HG02759 (cell line): Measurements from ENCODE around the gene NBAS.
"Not testable (repeated sequence)": the region's sequence is repeated elsewhere in the genome, so short reads cannot be mapped to it uniquely, and the experiment has no call there.

Experiments used
- ATAC-seq: cut with Tn5 transposase; IDR thresholded peaks from one replicate; pipeline ENCODE4 v1.9.1; 2021; ENCODE audit warnings: mild to moderate bottlenecking, moderate library complexity; ENCODE audit not compliant: unreplicated experiment

The NBAS gene

DNA sequence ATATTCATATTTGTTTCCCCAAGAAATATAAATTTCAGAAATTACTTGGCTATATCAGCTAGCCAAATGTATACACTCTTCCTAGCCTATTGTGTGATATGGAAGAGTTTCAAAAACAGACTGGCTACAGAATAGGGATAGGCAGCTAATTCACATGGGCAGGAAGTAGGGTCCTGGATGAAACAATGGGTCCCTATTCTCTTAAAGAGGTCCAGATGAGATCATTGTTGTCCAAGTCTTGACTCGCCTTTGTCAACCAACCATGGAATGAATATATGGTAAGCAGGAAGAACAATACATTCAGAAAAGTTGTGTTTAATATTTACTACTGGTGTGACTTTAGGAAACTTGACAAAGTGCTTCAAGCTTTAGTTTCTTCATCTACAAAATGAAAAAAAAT is 319.9 kb downstream of the NBAS start:
- ATAC-seq: no peak

DNA sequence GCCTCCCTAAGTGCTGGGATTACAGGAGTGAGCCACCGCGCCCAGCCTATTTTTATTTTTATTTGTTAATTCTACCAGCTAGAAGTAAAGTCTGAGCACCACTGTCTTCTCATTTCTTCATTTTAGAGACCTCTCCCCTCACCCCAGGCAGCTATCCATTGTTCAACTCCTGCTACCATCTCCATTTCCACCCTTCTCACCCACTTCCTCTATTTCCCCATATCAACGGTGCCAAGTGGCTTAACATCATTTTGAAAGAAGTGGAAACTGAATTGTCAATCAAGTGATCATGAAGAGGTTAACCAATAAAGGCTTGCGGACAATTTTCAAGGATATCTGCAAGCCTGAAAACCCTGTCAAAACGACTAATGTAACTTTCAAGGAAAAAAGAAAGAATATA is 323.1 kb downstream of the NBAS start:
- ATAC-seq: no peak

DNA sequence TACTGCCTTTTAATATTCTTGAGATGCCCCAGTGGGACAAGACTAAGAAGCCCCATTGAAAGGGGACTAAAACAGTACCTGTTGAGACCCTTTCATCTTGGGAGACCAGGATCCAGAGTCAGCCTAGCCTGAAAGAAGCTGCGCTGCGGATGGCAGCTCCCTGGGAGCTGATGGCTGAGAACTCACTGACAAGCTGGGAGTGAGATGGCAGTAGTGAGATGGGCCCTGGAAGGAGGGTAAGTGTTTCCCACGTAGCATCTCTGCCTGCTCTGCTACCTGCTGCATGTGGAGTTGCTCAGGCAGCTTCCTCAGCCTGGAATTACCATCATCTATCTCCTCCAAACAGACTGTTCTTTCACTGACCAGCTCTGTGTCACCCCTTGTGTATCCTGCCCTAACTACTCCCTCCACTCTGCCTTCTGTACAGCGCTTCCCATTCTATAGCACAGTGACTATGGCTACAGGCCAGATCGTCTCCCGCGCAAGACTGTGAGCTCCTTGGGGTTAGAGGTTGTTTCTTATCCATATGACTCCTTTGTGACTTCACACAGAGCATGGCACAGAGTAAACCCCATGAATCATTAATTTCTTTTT is 330.4 kb downstream of the NBAS start:
- no peak for ATAC-seq

DNA sequence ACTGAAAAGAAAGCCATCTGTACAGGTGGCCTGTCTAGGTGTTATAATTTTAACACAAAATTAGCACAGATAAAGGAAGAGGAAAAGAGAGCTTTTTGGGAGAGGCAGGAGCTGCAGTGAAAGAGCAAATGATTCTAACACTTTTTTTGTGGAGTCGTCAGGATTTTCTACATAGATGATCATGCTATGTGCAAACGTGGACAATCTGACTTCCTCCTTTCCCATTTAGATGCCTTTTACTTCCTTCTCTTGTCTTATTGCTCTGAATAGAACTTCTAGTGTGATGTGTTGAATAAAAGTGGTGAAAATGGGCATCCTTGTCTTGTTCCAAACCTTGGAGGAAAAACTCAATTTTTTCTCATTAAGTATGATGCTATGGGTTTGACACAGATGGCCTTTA is 334.5 kb downstream of the NBAS start:
- no peak for ATAC-seq

DNA sequence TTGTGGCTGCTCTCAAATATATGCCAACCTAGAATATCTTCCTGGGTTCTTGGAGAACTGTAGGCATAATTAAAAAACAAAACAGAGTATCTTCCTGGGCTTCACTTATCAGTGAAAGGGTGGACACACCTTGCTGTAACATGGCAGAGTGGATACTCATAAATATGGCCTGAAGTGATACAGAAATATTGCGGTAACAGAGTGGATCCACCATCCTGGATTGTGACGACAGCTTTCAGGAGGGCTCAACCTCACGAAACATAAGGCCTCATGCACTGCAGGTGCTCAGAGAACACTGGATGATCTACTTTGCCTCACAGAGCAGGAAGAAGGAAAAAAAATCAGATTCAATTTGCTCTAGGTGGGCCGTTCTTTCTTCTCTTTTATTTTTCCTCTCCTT is 336.0 kb downstream of the NBAS start:
- ATAC-seq: no peak

DNA sequence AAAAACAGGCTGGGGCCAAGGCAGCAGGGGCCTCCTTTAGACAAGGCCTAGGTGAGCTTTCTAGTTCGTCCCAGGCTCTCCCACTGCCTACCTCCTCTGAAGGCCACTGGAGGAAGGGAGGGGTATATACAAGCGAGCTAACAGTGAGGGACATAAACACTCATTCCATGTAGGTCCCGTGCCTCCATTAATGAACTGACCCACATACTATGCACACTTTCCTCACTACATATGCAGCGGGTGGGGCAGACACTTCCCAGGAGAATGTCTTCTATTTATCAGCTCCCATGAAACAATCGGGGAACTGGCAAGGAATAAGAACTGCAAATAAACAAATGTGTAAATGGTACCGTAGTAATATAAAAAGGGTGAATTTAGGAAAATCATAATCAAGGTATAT is 336.5 kb downstream of the NBAS start:
- no peak for ATAC-seq

DNA sequence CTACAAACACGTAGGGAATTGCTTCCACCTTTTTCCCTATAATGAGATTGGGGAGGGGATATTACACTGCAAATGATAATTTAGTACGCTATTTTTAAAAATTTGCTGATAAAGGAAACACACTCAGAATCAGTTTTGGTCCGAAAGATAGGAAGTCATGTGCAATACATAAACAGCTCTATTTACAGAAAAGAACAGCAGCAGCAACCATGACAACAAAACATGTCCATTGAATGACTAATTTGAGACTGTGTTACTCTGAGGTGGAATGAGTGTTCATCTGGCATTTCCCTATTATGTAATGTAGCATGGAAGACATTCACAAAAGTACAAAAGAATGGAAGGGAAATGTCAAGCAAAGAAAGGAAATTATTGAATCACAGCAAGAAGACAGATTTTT is 337.2 kb downstream of the NBAS start:
- ATAC-seq: no peak

DNA sequence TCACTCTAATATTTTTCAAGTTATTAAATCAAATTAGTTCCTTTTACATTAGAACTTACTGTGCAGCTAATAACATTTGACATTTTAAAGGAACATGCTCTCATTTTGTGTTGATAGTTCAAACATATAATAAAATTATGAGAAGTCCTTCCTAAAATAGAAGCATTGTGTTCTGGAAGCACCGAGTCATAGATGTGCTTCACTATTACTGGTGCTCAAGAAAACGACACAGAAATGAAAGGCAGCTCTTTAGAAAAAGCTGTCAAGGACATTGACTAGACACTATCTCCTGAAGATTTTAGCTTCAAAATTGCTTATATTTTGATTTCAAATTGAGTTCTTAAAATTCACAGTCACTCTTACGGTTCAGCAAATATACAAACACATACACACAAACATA is 338.3 kb downstream of the NBAS start:
- ATAC-seq: no peak

DNA sequence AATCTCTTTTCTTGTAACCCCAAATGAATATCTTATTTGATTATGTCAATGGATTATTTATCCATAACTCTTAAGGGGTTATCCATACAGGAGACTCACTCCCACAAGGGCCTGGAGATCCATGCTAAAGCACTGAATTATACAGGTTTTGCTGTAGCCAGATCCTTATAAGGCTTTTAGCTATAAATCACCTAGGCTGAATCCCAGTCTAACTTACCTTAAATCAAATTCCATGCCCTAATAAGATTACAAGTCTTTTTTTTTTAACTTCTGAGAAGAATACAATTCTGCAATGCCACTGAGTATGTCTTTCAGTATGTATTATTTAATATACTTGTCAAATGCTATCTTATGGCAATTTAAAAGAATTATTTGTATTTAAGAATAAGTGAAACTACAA is 340.5 kb downstream of the NBAS start:
- ATAC-seq: no peak

DNA sequence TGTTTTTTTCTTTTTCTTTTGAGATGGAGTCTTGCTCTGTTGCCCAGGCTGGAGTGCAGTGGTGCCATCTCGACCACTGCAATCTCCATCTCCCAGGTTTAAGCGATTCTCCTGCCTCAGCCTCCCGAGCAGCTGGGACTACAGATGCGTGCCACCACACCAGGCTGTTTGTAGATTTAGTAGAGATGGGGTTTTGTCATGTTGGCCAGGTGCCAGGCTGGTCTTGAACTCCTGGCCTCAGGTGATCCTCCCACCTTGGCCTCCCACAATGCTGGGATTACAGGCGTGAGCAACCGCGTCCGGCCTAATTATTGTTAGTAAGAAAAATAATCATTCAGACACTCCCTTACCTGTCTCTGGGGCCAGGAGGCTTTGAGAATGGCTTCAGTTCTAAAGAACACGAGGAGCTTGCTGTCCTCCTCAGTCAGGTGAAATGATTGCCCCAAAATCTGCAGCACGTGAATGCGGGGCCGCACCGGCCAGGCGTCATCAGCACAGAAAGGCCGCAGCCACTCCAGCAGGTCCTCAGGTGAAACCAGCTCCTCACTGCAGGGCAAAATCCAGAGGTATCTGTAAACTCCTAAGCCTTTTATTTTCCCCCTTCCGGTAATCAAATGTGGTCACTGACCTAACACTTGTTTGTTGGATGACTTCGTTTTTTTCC is 342.6 kb downstream of the NBAS start:
- ATAC-seq: no peak

DNA sequence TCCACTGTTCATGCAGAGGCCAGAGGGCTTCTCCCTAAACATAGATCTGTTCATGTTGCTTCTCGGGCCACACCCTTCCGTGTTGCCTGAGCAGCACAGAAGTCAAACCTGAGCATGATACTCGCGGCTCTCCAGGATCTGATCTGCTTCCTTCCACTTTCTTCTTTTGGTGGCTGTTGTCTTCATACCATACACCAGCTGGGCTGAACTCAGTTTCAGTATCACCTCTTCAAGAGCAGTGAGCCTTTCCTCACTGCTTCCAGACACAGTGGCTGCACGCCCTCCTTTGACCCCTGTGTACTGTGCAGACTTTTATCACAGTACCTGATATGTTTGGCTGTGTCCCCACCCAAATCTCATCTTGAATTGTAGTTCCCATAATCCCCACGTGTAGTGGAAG is 348.9 kb downstream of the NBAS start:
- ATAC-seq: no peak

DNA sequence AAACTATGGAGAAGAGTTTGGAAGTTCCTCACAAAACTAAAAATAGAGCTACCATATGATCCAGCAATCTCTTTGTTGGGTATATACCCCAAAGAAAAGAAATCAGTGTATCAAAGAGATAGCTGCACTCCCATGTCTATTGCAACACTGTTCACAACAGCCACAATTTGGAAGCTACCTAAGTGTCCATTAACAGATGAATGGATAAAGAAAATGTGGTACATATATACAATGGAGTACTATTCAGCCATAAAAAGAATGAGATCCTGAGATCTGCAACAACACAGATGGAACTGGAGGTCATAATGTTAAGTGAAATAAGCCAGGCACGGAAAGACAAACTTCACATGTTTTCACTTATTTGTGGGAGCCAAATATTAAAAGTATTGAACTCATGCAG is 350.6 kb downstream of the NBAS start:
- not testable (repeated sequence) for ATAC-seq

DNA sequence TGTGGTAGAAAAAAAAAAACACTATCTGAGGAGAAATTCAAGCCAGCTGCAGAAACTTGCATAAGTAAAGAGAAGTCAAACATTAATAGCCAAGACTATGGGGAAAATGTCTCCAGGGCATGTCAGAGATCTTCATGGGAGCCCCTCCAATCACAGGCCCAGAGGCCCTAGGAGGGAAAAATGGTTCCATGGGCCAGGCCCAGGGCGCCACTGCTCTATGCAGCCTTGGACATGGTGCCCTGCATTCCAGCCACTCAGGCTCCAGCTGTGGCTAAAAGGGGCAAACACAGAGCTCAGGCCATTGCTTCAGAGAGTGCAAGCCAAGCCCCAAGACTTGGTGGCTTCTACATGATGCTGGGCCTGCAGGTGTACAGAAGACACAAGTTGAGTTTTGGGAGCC is 354.7 kb downstream of the NBAS start:
- no peak for ATAC-seq

DNA sequence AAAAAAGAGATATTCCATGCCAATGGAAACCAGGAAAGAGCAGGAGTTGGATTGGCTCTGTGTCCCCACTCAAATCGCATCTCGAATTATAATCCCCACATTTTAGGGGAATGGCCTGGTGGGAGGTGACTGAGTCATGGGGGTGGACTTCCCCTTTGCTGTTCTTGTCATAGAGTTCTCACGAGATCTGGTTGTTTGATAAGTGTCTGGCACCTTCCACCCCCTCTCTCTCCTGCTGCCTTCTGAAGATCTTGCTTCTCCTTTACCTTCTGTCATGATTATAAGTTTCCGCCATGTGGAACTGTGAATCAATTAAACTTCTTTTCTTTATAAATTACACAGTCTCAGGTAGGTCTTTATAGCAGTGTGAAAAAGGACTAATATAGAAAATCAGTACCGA is 355.6 kb downstream of the NBAS start:
- no peak for ATAC-seq

DNA sequence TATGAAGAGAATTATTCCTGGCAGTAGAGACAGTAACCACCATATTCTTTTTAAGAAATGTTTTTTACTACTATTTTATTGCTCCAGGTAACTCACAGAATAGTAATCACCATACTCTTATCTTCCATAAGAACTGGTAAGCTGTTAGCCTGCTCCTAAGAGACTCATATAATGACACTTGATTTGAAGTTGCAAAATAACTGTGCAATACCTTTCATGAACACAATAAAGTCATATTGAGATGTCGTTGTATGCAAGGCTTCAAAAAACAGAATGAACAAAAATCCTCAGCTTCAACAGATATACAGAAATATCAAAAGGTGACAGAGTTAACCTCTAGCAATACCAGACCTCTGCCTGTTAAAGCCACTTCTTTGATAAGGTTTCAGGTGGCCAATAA is 360.1 kb downstream of the NBAS start:
- ATAC-seq: no peak

DNA sequence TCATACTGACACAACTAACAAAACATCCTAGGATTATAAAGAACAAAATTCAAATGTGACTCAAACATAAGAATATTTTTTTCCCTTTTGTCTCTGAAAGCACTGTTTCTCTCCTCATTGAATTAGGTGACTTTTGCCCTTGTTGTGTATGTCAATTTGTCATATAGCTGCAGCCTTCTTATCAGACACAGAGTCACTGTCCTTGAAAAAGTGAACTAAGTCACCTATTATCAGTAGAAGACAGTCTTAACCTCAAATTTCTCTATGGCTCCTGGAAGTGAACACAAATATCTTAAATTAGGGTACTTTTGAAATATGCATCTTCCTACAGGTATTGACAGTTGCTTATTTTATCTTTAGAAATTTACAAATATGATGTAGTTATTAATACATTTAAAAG is 360.6 kb downstream of the NBAS start:
- no peak for ATAC-seq

DNA sequence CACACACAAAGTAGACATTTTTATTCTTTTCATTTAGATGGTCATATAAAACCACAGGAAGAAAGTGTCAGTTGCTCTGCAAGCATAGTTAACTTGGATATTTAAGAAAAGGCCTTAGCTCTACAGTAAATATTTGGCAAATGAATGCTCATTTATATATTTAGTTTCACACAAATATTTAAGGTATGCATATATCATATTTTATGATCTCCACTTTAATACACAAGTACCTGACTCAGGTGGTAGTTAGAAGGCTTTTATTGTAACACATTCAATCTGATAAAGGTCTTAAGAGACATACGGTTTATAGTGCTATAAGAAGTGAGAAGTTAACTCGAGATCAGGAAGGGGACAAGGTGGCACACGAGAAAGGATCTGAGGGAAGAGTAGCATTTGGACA is 363.1 kb downstream of the NBAS start:
- ATAC-seq: no peak

DNA sequence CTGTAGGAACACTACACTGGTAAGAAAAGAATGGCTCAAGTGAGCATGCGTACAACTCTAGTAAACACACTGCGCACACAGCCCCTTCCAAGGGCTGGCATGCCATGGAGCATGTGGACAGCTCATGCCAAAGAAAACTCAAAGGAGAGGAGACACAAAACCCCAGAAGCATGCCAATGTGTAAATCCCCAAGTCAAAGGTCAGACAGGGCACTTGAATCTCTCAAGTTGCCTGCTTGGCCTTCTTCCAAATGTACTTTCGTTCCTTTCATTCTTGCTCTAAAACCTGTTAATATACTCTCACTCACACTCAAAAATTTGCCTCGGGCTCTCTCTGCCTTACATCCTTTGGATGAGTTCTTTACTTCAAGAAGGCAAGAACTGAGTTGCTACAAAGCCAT is 365.3 kb downstream of the NBAS start:
- ATAC-seq: no peak

DNA sequence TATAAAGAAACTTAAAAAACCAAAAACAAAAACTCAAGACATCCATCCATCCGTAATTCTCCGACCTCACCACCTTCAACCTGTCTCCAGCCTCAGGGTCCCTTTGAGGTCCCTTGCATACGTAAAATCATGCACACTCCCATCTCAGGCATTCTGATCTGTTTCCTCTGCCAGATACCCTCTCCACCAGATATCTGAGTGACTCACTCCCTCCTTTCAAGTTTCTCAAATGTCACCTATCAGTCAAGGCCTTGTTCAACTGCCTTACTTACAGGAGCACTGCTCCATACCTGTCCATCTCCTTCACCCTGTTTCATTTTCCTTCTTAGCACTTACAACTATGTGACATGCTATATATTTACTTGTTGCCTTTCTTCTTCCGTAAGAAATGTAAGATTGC is 369.3 kb downstream of the NBAS start:
- ATAC-seq: no peak

DNA sequence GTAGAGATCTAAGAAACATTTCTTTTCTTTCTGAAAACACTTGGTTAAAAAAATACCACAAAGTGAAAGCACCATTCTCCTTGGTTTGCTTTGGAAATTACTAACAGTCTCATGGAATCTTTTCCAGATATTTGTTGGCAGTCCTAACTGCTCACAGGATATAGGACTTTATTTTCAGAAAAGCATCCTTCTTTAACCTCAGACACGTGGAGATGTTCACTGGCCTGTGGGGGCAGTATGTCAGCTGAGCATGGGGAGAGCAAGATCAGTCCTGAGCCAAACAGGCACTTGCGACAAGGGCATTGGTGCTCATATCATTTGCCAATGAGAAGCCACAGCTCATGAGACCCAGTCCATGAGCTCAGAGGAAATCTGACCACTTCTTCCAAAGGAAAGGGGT is 371.9 kb downstream of the NBAS start:
- ATAC-seq: no peak

DNA sequence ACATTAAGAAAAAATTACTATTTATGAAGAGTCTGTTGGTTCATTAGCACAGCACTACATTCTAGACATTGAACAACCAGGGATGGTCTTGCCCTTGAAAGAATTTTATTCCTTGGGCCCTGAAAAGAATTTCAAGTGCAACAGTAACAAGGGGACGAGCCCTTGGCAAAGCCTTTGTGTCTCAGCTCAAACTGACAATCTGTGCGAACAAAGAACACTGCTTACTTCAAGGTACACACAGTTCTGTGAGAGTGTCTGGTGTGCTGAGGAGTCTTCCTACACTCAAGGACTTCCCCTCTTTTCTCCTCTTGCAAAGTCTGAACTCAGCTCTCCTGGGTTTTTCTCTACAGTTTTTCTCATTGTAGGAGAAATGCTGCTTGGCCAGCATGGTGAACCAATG is 373.4 kb downstream of the NBAS start:
- ATAC-seq: no peak

DNA sequence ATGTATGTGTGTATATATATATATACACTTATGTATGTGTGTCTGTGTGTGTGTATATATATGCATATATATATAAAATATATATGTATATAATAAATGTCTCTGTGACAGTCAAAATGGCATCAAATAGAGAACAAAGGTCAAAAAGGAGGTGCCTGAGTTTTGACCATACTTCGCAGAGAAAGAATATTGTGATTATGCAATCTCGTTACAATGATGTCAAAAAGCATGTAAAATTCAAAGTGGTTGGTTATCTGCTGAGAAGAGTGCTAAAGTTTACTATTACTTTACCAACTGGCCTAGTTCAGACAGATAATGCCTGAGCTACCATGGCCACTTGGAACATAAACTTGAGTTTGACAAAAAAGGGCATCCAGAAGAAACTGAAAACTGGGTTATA is 375.0 kb downstream of the NBAS start:
- no peak for ATAC-seq

DNA sequence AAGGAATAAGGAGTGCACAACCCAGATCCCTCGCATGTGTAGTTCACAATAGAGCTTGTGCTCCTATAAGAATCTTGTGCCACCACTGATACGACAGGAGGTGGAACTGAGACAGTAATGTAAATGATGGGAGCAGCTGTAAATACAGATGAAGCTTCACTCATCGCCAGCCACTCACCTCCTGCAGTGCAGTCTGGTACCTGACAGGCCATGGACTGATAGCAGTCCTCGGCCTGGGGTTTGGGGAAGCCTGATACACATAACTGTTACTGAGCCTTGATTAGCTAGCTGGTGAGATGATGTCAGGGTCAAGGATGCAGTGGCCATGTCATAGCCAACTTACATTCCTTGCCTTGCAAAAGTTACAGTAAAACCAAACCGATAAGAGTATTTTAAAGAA is 376.6 kb downstream of the NBAS start:
- ATAC-seq: no peak
